ENCODE measurements around the gene C10orf53. TPM values are rescaled to one million over a fixed set of nuclear protein-coding genes. Genes with fewer than 3 reads are reported as not detected.
A peak's percentile ranks its signal among the peaks of the same experiment; 100 is the strongest.
"Not testable (repeated sequence)": the region's sequence is repeated elsewhere in the genome, so short reads cannot be mapped to it uniquely, and the experiment has no call there.

Gene C10orf53
- total and polyA plus RNA-seq, 5 experiments from 2014 or later: not detected

DNA sequence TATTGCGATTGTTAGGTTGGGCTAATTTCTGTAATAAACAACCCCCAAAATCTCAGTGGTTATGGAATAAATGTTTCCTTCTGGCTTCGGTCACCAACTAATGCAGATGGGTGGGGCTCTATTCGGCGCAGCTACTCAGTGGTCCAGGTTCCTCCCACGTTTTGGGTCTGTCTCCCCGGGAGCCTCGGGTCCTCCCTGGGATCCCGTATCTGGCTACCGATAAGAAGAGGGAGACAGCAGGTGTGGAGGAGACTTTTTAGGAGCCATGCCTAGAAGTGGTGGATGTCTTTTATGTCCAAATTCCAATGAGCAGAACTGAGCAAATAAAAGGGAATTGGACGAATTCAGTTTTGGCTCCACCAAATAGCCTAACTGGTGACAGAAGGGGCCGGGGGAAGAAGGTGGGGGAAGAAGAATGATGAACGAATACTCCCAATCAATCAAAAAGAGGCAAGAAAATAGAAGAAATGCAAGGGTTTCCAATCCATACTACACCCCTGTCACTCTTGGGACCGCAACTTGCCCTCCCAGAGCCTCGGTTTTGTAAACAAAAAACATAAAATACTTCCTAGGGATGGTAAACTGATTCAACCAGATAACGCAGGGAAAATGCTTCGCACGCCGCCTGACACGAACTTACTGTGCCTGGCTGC, 498 bp upstream of the C10orf53 start:
- ATAC-seq (no peak), DNase-seq (no peak)
- POLR2A ChIA-PET: no interaction called here
- peaks cover 0 to 45% (median 3%) of the 10 kb centered on the region in 3 donors for H3K36me3 Mint-ChIP-seq
- peaks cover 9 to 69% (median 32%) of the 10 kb centered on the region in 9 donors for H3K9me3 Mint-ChIP-seq
- no peak overlapping the region for H3K27ac Mint-ChIP-seq
- H3K4me3 Mint-ChIP-seq: no peak overlapping the region
- H3K27me3 Mint-ChIP-seq: peaks cover 34 to 71% (median 45%) of the 10 kb centered on the region in 5 donors
- peaks cover 0 to 2% (median 0%) of the 10 kb centered on the region in 4 donors for H3K4me1 Mint-ChIP-seq

GRCh38 chr10:49682449-49682848, 3.0 kb downstream of the C10orf53 start:
- not testable (repeated sequence) for DNase-seq

DNA sequence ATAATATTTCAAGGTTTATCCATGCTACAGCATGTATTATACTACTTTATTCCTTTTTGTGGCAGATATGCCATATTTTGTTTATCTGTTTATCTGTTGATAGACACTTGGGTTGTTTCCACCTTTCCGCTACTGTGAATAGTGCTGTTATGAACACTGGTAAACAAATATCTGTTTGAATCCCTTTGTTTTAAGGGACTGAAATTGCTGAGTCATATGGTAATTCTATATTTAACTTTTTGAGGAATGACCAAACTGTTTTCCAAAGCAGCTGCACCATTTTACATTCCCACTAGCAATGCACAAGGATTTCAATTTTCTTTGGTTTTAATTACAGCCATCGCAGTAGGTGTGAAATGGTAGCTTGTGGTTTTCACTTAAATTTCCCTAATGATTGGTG, 3.4 kb downstream of the C10orf53 start:
- peaks cover 10 to 79% (median 38%) of the 10 kb centered on the region in 9 donors for H3K9me3 Mint-ChIP-seq

More at GRCh38 chr10:49682449-49682848, 3.0 kb downstream of the C10orf53 start:
- H3K36me3 Mint-ChIP-seq: peaks cover 0 to 49% (median 3%) of the 10 kb centered on the region in 3 donors
- peaks cover 26 to 53% (median 34%) of the 10 kb centered on the region in 5 donors for H3K27me3 Mint-ChIP-seq
- H3K27ac Mint-ChIP-seq, H3K4me3 Mint-ChIP-seq, POLR2A ChIA-PET, H3K4me1 Mint-ChIP-seq, ATAC-seq: not testable (repeated sequence)
- peaks cover 10 to 79% (median 39%) of the 10 kb centered on the region in 9 donors for H3K9me3 Mint-ChIP-seq

GRCh38 chr10:49686651-49687050, 7.2 kb downstream of the C10orf53 start:
- Mint-ChIP-seq H3K4me3 (no peak overlapping the region), H3K27ac (no peak overlapping the region), H3K9me3 (peaks cover 0 to 51% (median 25%) of the 10 kb centered on the region in 9 donors), H3K27me3 (peaks cover 31 to 57% (median 45%) of the 10 kb centered on the region in 5 donors), H3K4me1 (no peaks in the 10 kb centered on the region), H3K36me3 (peaks cover 0 to 29% (median 5%) of the 10 kb centered on the region in 3 donors)
- ATAC-seq: no peak
- POLR2A ChIA-PET: no interaction called here
- DNase-seq: no peak

More for the DNA sequence above, 3.4 kb downstream of the C10orf53 start:
- H3K27ac Mint-ChIP-seq: no peak overlapping the region
- DNase-seq (no peak), ATAC-seq (no peak)
- H3K27me3 Mint-ChIP-seq: peaks cover 25 to 53% (median 36%) of the 10 kb centered on the region in 5 donors
- peaks cover 1 to 49% (median 3%) of the 10 kb centered on the region in 3 donors for H3K36me3 Mint-ChIP-seq
- H3K4me1 Mint-ChIP-seq: peaks cover 0 to 2% (median 0%) of the 10 kb centered on the region in 4 donors
- no peak overlapping the region for H3K4me3 Mint-ChIP-seq
- POLR2A ChIA-PET: no interaction called here

- peaks cover 37 to 67% (median 54%) of the 10 kb centered on the region in 5 donors for H3K27me3 Mint-ChIP-seq
- ATAC-seq (no peak), DNase-seq (no peak)
- no peaks in the 10 kb centered on the region for H3K4me1 Mint-ChIP-seq
- POLR2A ChIA-PET: interaction anchor here (0.6 kb wide), 1 partner anchor 92 kb away, joined by 3 read pairs; no protein-coding TSS in a partner anchor
- peaks cover 0 to 41% (median 22%) of the 10 kb centered on the region in 9 donors for H3K9me3 Mint-ChIP-seq
- peaks cover 0 to 23% (median 5%) of the 10 kb centered on the region in 3 donors for H3K36me3 Mint-ChIP-seq
- no peak overlapping the region for H3K4me3 Mint-ChIP-seq
- H3K27ac Mint-ChIP-seq: no peak overlapping the region
Measured at GRCh38 chr10:49688261-49688846, 8.9 kb downstream of the C10orf53 start.

DNA sequence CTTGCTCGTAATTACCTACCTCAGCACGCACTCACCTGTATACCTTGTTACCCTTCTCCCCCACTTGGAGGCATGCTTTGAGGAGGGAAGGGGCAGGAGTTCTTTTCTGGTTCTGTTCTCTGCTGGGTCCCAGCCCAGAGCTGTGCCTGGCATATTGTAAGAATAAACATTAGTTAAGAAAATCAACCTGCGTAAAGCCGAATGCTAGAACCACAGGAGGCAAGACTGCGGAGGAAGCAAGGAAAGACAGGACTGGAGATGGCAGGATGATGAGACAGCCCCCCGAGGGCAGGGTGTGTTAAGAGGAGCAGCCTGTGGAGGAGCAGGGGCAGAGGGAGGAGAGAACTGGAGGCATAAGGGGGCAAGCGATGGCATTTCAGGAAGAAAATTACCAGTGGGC, 9.5 kb downstream of the C10orf53 start:
- POLR2A ChIA-PET: no interaction called here
- Mint-ChIP-seq H3K9me3 (peaks cover 0 to 46% (median 22%) of the 10 kb centered on the region in 9 donors), H3K36me3 (peaks cover 0 to 23% (median 5%) of the 10 kb centered on the region in 3 donors), H3K27me3 (peaks cover 41 to 72% (median 58%) of the 10 kb centered on the region in 5 donors), H3K4me3 (no peak overlapping the region), H3K27ac (peak overlapping the region in 1 of 10 donors; percentile 13), H3K4me1 (no peaks in the 10 kb centered on the region)
- no peak for ATAC-seq
- no peak for DNase-seq

DNA sequence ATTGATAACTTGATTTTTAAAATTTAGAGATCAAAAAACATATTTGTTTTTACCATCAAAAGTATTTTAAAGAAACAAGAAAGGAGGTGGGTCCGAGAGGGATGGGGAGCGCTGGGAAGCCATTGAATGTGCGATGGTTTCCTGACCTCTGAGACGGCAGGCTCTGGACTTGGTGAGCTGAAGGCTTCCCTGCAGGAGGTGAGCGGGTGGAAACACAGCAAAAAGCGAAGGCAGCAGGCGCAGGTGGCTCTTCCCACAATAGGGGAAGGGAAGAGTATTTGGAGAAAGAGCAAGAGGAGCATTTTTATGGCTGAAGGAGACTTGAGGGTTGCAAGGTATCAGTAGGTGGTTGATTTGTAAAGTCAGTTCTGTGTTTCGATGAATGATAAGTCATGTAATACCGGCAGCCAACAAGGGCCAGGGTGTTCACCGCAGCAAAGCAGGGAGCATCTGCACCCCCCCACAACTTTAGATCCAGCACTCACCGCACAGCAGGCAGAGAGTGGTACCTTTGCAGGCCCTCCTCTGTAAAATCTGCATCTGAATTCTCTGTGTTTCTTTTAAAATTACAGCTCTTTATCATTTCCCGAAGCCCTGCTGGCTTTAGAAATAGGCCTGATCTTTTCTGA, 10.5 kb downstream of the C10orf53 start:
- ATAC-seq (no peak), DNase-seq (no peak)
- Mint-ChIP-seq H3K27ac (no peak overlapping the region), H3K36me3 (peaks cover 0 to 23% (median 5%) of the 10 kb centered on the region in 3 donors), H3K9me3 (peaks cover 0 to 38% (median 22%) of the 10 kb centered on the region in 9 donors), H3K27me3 (peaks cover 40 to 83% (median 60%) of the 10 kb centered on the region in 5 donors), H3K4me3 (no peak overlapping the region), H3K4me1 (no peaks in the 10 kb centered on the region)
- POLR2A ChIA-PET: no interaction called here

DNA sequence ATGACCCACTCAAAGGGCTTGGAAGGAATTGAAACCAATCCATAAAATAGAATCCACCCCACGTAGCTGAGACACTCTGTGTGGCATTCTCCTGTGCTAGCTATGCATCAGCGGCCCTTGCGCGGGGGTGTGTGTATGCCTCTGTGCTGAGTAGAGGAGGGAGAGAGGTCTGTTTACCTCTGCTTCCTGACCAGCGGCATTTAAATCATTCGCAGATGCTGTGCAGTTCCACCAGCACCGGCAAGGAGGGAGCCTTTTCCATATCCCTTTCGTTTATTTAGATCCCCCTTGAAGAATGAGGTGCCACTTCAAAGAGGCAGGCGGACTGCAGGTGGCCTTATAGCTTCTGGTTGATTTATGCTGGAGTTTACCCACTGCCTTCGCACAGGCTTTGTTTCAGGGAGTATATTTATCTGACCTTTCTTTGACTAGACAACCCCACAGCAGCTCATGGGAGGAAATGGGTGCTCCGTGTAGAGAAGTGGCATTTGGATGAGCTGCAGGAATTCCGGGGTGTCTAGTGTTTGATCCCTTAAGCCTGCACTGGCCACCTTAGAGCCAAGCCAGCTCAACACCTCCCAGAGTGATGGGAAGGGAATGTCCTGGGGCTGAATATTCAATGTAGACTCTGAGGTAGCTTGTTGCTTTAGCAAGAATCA, 11.4 kb downstream of the C10orf53 start:
- ATAC-seq: no peak
- Mint-ChIP-seq H3K9me3 (peaks cover 0 to 34% (median 21%) of the 10 kb centered on the region in 9 donors), H3K4me3 (no peak overlapping the region), H3K36me3 (peaks cover 0 to 23% (median 5%) of the 10 kb centered on the region in 3 donors), H3K27ac (no peak overlapping the region), H3K27me3 (peaks cover 39 to 87% (median 55%) of the 10 kb centered on the region in 5 donors), H3K4me1 (no peaks in the 10 kb centered on the region)
- POLR2A ChIA-PET: interaction anchor here (0.6 kb wide), 1 partner anchor 120 kb away, joined by 7 read pairs; no protein-coding TSS in a partner anchor
- no peak for DNase-seq

DNA sequence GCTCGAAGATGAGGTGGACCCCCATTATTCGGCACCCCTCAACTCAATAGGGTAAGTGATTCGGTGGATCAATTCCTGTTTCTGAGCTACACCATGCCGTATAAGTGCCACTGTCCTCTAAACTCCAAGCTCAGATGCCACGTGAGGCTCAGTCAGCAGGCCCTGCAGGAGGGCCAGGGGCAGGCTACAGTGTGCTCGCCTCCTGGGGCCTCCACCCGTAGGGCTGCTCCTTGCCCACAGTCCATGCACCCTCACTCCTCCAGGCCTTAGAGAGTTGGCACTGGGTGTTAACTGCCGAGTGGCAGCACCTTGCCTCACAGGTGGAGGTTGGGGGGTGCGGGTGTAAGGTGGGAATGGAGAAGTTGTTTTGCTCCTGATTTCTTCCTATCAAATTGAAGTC, 12.1 kb downstream of the C10orf53 start:
- ATAC-seq (no peak), DNase-seq (no peak)
- Mint-ChIP-seq H3K27me3 (peaks cover 39 to 87% (median 54%) of the 10 kb centered on the region in 5 donors), H3K27ac (no peak overlapping the region), H3K4me3 (no peak overlapping the region), H3K9me3 (peaks cover 0 to 26% (median 16%) of the 10 kb centered on the region in 9 donors), H3K36me3 (peaks cover 0 to 17% (median 5%) of the 10 kb centered on the region in 3 donors), H3K4me1 (no peaks in the 10 kb centered on the region)
- POLR2A ChIA-PET: no interaction called here

DNA sequence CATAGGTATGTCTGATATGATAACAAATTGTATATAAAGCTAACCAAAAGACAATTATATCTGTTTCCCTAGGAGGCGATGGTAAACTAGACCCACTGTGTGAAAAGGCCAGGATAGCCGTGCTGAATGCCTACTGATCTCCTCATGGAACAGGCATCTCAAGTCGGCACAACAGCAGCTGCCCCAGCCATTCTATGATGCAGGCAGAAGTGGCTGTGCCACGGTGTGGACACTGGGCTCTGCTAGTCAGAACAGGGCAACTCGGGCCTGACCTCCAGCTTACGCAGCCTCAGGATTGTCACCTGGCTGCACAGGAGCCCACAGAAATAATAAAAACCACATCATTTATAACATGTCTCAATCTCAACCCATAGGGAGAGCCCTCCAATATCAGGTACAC, 15.0 kb downstream of the C10orf53 start:
- H3K4me1 Mint-ChIP-seq: no peaks in the 10 kb centered on the region
- peaks cover 22 to 61% (median 30%) of the 10 kb centered on the region in 5 donors for H3K27me3 Mint-ChIP-seq
- no peaks in the 10 kb centered on the region for H3K36me3 Mint-ChIP-seq
- POLR2A ChIA-PET: no interaction called here
- no peak overlapping the region for H3K4me3 Mint-ChIP-seq
- no peak for DNase-seq
- no peak for ATAC-seq
- H3K9me3 Mint-ChIP-seq: peaks cover 0 to 9% (median 1%) of the 10 kb centered on the region in 9 donors
- no peak overlapping the region for H3K27ac Mint-ChIP-seq

- Mint-ChIP-seq H3K9me3 (peaks cover 0 to 9% (median 0%) of the 10 kb centered on the region in 9 donors), H3K36me3 (no peaks in the 10 kb centered on the region), H3K4me1 (no peaks in the 10 kb centered on the region), H3K27ac (no peak overlapping the region), H3K27me3 (peaks cover 12 to 49% (median 17%) of the 10 kb centered on the region in 5 donors), H3K4me3 (no peak overlapping the region)
- no peak for ATAC-seq
- no peak for DNase-seq
- POLR2A ChIA-PET: no interaction called here
Measured at GRCh38 chr10:49696311-49696710, 16.9 kb downstream of the C10orf53 start.

DNA sequence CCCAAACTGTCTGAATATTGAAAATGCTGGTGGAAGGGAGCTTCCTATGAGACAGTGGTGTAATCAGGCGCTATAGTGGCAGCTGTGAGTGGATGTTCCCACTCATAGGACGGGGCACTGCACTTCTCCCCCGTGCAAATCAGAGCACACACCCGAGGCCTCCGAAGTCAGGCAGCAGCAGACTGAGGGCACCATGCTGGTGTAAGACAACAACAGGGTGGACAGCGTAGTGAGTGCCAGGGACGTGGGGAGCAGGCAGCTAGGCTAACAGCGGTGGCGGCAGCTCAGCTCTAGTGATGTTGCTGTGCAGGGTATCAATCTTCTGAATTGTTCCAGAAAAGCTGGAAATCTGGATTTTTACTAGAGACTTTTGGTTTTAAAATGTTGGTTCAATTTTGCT, 19.2 kb downstream of the C10orf53 start:
- DNase-seq (no peak), ATAC-seq (no peak)
- H3K9me3 Mint-ChIP-seq: peaks cover 0 to 4% (median 0%) of the 10 kb centered on the region in 9 donors
- no peak overlapping the region for H3K27ac Mint-ChIP-seq
- peaks cover 9 to 40% (median 14%) of the 10 kb centered on the region in 5 donors for H3K27me3 Mint-ChIP-seq
- H3K4me3 Mint-ChIP-seq: no peak overlapping the region
- H3K36me3 Mint-ChIP-seq: no peaks in the 10 kb centered on the region
- POLR2A ChIA-PET: no interaction called here
- no peaks in the 10 kb centered on the region for H3K4me1 Mint-ChIP-seq

Data from naive thymus-derived CD8-positive, alpha-beta T cell (primary cell).